Right cardiac atrium (tissue), 5 donors: ENCODE measurements around the gene NLRX1. TPM values are rescaled to one million over a fixed set of nuclear protein-coding genes. Genes with fewer than 3 reads are reported as not detected.
"Not testable (repeated sequence)": the region's sequence is repeated elsewhere in the genome, so short reads cannot be mapped to it uniquely, and the experiment has no call there.

Experiments
- ATAC-seq, 2 donors: fragments of 200-7000 bp; cut with Tn5 transposase; one replicate each; pipeline versions ENCODE4 v1.8.0 to v1.9.1; 2020; ENCODE audit warnings: moderate library complexity in 2 of 2, mild to moderate bottlenecking in 1 of 2
- DNase-seq, 3 donors: peaks; one replicate each; pipeline ENCODE4 v3.0.0-alpha.2; 2020
- H3K27ac ChIP-seq: one replicate; pipeline ENCODE4 v1.5.1; 2013; ENCODE audit warnings: mild to moderate bottlenecking, low read length, control low read depth, moderate library complexity
- H3K27me3 ChIP-seq: one replicate; pipeline ENCODE4 v1.6.1; 2013; ENCODE audit not compliant: control insufficient read depth, insufficient read depth
- H3K4me1 ChIP-seq: one replicate; pipeline ENCODE4 v1.6.1; 2013; ENCODE audit warnings: low read length; ENCODE audit not compliant: control insufficient read depth, insufficient read depth
- H3K4me3 ChIP-seq: one replicate; pipeline ENCODE4 v1.5.1; 2013; ENCODE audit warnings: low read length, control low read depth
- H3K9me3 ChIP-seq: one replicate; pipeline ENCODE4 v1.6.1; 2013; ENCODE audit warnings: low read length; ENCODE audit not compliant: control insufficient read depth
- WGBS: extraction: QIAGEN DNeasy Blood & Tissue Kit; methylation state at CpG from one replicate; pipeline ENCODE4 v1.1.7; 2013; 5-methylcytosine and 5-hydroxymethylcytosine counted together
- intact Hi-C, 4 donors: fragments of 100-400 bp; cut with DNase I; formaldehyde crosslinking; loops; one replicate each; pipeline versions ENCODE4 v1.11.0 to v1.14.0; 2022 to 2023
- polyA plus RNA-seq: library from polyadenylated mRNA; stranded (reverse); fragments of 200-250 nt; gene quantifications from one replicate; pipeline ENCODE4 v1.2.3, GENCODE V29; 2013
- total RNA-seq, 4 donors: library from RNA; stranded (reverse); fragmentation: NEBNext Ultra II Directional; extraction: Animal tissue kit (Norgen Biotek cat#: 25700); gene quantifications; one replicate each; pipeline ENCODE4 v1.2.1, GENCODE V29; 2021
- donor health status: healthy with polysubstance abuse.
- donor health status: DM: no; HTN: yes; CAD: no.
- donor health status: DM: no; HTN: no; CAD: no.
- donor health status: DM: no; HTN: yes; CAD: no; lungs with severe emphysema.
- donor health status: DM: yes; HTN: yes; CAD: no.

The NLRX1 gene
- total and polyA plus RNA-seq, 5 donors: 12.8 to 25.2 (median 20.7) TPM

DNA sequence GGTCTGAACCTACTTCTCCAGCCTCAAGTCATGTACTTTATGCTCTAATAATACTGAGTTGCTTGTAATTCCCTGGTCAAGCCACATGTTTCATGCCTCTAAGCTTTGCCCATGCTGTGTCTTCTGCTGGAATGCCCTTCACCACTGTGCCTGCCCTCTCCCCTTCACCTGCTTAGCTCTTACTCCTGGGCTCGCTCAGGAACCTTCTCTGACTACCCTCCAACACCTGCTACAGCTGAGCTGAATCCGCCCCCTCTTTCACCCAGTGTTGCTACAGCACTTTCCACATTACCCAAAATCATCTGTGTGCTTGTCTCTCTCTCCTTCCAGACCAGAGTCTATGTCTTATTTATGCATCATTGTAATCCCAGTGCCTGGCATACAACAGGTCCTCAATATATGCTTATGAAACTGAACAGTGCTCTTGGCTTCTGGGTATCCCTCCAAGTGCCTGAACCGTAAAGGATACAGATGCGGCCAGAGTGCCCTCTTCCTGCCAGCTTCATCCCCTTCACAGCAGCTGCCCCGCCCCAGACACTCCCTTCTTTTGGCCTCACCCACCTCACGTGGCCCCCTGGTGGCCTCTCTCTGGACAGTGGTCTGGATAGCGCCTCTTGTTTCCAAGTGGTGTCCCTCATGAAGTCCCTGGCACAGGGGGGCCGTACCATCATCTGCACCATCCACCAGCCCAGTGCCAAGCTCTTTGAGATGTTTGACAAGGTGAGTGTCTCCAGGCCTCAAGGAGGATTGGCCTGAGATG is 12.6 kb upstream of the NLRX1 start:
- H3K4me1 ChIP-seq: no peaks in the 10 kb centered on the region
- intact Hi-C loops: no loop called here
- WGBS: 51% methylated on average over 8 of the region's 8 CpGs
- H3K27ac ChIP-seq: no peak overlapping the region
- ATAC-seq: no peak
- H3K27me3 ChIP-seq: no peaks in the 10 kb centered on the region
- no peaks in the 10 kb centered on the region for H3K9me3 ChIP-seq
- H3K4me3 ChIP-seq: no peak overlapping the region
- DNase-seq: no peak

DNA sequence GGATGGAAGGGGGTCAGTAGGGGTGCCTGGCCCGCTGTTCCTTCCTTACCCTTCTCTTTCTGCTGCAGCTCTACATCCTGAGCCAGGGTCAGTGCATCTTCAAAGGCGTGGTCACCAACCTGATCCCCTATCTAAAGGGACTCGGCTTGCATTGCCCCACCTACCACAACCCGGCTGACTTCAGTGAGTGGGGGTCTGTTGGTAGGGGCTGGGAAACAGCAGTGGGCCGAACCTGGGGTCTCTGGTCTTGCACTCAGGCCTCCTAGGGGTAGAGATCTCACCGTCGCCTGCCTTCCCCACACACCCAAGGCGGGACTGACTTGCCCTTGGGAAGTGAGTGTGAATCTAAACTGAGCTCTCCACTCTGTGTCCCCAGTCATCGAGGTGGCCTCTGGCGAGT is 12.0 kb upstream of the NLRX1 start:
- Histone ChIP-seq H3K4me1 (no peaks in the 10 kb centered on the region), H3K27me3 (no peaks in the 10 kb centered on the region), H3K9me3 (no peaks in the 10 kb centered on the region), H3K27ac (no peak overlapping the region), H3K4me3 (no peak overlapping the region)
- no peak for DNase-seq
- intact Hi-C loops: no loop called here
- 88% methylated on average over 10 of the region's 10 CpGs for WGBS
- ATAC-seq: no peak

DNA sequence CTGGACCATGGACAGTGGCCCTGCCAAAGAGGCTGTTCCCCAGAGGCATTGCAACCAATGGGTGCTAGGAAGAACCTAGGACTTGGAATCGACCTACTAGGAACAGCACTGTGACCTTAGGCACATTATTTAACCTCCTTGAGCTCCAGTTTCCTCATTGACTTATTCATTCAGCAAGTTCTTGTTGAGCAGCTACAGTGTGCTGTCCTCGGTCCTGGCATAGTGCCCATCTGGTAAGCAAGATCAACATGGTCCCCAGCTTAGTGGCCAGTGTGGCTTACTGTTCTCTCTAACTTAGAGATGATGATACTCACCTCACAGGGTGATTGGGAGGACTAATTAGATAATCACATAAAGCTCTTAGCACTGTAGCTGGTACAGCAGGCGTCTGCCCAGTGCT is 11.5 kb upstream of the NLRX1 start:
- H3K27ac ChIP-seq: no peak overlapping the region
- DNase-seq (no peak), ATAC-seq (no peak)
- H3K9me3 ChIP-seq: no peaks in the 10 kb centered on the region
- intact Hi-C loops: no loop called here
- H3K4me3 ChIP-seq: no peak overlapping the region
- no peaks in the 10 kb centered on the region for H3K4me1 ChIP-seq
- H3K27me3 ChIP-seq: no peaks in the 10 kb centered on the region
- 57% methylated on average over 3 of the region's 3 CpGs for WGBS

DNA sequence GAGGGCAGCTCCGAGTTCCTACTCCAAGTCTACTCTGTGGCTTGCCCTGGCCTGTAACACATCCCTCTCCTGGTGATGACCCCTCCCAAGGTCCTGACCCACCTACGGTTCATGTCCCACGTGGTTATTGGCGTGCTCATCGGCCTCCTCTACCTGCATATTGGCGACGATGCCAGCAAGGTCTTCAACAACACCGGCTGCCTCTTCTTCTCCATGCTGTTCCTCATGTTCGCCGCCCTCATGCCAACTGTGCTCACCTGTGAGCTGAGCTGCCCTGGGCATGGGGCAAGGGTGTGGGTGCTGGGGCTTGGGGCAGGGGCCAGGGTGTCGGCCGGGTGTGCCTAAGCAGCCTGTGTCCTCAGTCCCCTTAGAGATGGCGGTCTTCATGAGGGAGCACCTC is 10.1 kb upstream of the NLRX1 start:
- Histone ChIP-seq H3K27ac (no peak overlapping the region), H3K9me3 (no peaks in the 10 kb centered on the region), H3K4me1 (no peaks in the 10 kb centered on the region), H3K27me3 (no peaks in the 10 kb centered on the region), H3K4me3 (no peak overlapping the region)
- intact Hi-C loops: no loop called here
- ATAC-seq (no peak), DNase-seq (no peak)
- WGBS: 94% methylated on average over 13 of the region's 13 CpGs

DNA sequence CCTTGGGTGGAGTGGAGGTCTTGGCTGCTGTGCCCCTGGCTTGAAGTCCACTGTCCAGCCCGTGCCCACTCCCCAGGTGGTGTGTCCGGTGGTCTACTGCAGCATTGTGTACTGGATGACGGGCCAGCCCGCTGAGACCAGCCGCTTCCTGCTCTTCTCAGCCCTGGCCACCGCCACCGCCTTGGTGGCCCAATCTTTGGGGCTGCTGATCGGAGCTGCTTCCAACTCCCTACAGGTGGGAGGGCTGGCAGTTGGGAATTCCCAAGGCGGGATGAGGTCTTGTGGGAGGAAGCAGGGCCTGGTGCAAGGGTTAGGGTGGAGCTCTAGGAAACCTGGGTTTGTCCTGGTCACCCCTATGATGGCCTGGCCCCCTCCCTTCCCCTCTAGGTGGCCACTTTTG is 8.4 kb upstream of the NLRX1 start:
- WGBS: 91% methylated on average over 9 of the region's 9 CpGs
- DNase-seq: no peak
- Histone ChIP-seq H3K27ac (no peak overlapping the region), H3K27me3 (no peaks in the 10 kb centered on the region), H3K4me1 (no peaks in the 10 kb centered on the region), H3K9me3 (no peaks in the 10 kb centered on the region), H3K4me3 (no peak overlapping the region)
- no peak for ATAC-seq
- intact Hi-C loops: no loop called here

DNA sequence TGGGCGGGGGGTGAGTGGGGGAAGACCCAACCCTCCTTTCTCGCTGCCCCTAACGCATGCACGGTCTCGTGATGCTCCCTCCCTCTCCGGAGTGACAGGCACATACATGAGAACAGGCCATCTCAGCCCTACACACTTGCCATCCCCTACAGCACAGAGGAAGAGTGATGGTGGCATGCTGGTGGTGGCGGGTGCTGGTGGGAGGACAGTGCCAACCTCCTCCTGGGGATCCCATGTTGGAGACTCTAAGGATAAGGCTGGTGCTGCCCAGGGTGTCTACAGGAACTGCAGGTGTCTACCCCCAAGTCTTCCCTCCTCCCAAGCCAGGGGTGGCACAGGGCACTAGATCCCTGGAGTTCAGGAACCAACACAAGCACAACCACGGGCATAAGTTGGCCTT is 6.7 kb upstream of the NLRX1 start:
- intact Hi-C loops: no loop called here
- WGBS: 88% methylated on average over 8 of the region's 8 CpGs

GRCh38 chr11:119166368-119167076 is 2.0 kb upstream of the NLRX1 start:
- DNase-seq (no peak), ATAC-seq (no peak)
- H3K9me3 ChIP-seq: no peaks in the 10 kb centered on the region
- no peaks in the 10 kb centered on the region for H3K27me3 ChIP-seq
- no peaks in the 10 kb centered on the region for H3K4me1 ChIP-seq
- WGBS: 77% methylated on average over 8 of the region's 8 CpGs
- no peak overlapping the region for H3K27ac ChIP-seq
- H3K4me3 ChIP-seq: no peak overlapping the region
- intact Hi-C loops: no loop called here

More for the DNA sequence above, 6.7 kb upstream of the NLRX1 start:
- Histone ChIP-seq H3K27ac (no peak overlapping the region), H3K4me1 (no peaks in the 10 kb centered on the region), H3K9me3 (no peaks in the 10 kb centered on the region), H3K4me3 (no peak overlapping the region), H3K27me3 (no peaks in the 10 kb centered on the region)
- DNase-seq (no peak), ATAC-seq (no peak)

DNA sequence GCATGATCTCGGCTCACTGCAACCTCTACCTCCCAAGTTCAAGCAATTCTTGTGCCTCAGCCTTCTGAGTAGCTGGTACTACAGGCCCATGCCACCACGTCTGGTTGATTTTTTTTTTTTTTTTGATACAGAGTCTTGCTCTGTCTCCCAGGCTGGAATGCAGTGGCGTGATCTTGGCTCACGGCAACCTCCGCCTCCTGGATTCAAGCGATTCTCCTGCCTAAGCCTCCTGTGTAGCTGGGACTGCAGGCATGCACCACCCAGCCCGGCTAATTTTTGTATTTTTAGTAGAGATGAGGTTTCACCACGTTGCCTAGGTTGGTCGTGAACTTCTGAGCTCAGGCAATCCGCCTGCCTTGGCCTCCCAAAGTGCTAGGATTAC is 1.5 kb upstream of the NLRX1 start:
- ATAC-seq, H3K27ac ChIP-seq, H3K9me3 ChIP-seq, H3K4me3 ChIP-seq, H3K27me3 ChIP-seq, DNase-seq, H3K4me1 ChIP-seq, intact Hi-C loops: not testable (repeated sequence)
- WGBS: 86% methylated on average over 10 of the region's 10 CpGs

GRCh38 chr11:119167933-119168332 is 592 bp upstream of the NLRX1 start:
- Histone ChIP-seq H3K27ac (no peak overlapping the region), H3K9me3 (no peaks in the 10 kb centered on the region), H3K27me3 (no peaks in the 10 kb centered on the region), H3K4me3 (no peak overlapping the region), H3K4me1 (no peaks in the 10 kb centered on the region)
- DNase-seq: no peak
- peak; percentile 4 to 24 for ATAC-seq
- intact Hi-C loops: no loop called here
- WGBS: 59% methylated on average over 6 of the region's 6 CpGs

GRCh38 chr11:119169282-119169719 is 776 bp downstream of the NLRX1 start:
- peak overlapping the region; percentile 84 for H3K27ac ChIP-seq
- intact Hi-C loops: no loop called here
- H3K9me3 ChIP-seq: no peaks in the 10 kb centered on the region
- H3K27me3 ChIP-seq: no peaks in the 10 kb centered on the region
- WGBS: 13% methylated on average over 15 of the region's 15 CpGs
- H3K4me1 ChIP-seq: no peaks in the 10 kb centered on the region
- peak; percentile 63 to 68 for ATAC-seq
- H3K4me3 ChIP-seq: peak overlapping the region; percentile 69
- DNase-seq: peak in 1 of 3 donors; percentile 68

- Histone ChIP-seq H3K27ac (no peak overlapping the region), H3K9me3 (no peaks in the 10 kb centered on the region), H3K4me3 (no peak overlapping the region), H3K4me1 (no peaks in the 10 kb centered on the region), H3K27me3 (no peaks in the 10 kb centered on the region)
- ATAC-seq (no peak), DNase-seq (no peak)
- 71% methylated on average over 2 of the region's 2 CpGs for WGBS
- intact Hi-C loops: no loop called here
Observed at GRCh38 chr11:119172513-119172912, 4.0 kb downstream of the NLRX1 start.
